Hematopoietic multipotent progenitor cell treated with erythropoietin and hydrocortisone succinate and interleukin-3 and kit ligand, for 17 days (in vitro differentiated cells): ENCODE measurements around the gene CYP2D6.
"Not testable (repeated sequence)": the region's sequence is repeated elsewhere in the genome, so short reads cannot be mapped to it uniquely, and the experiment has no call there.

Experiments
- DNase-seq: peaks from one replicate; pipeline ENCODE4 v3.0.0-alpha.2; 2015; ENCODE audit warnings: low spot score

The CYP2D6 gene

GRCh38 chr22:42130639-42131431 lies at the start of gene CYP2D6:
Gene CYP2D6, minus strand, starts transcription at chr22:42130810. Its CDS starts 19 bp downstream, at chr22:42130791.
- not testable (repeated sequence) for DNase-seq

GRCh38 chr22:42179616-42180015 lies 49.0 kb upstream of the CYP2D6 start:
- DNase-seq = peak; percentile 16

- DNase-seq = no peak
Observed at GRCh38 chr22:42178910-42179519, 48.4 kb upstream of the CYP2D6 start.

- DNase-seq = no peak
Observed at GRCh38 chr22:42177891-42178336, 47.3 kb upstream of the CYP2D6 start.

- no peak for DNase-seq
Observed at GRCh38 chr22:42176255-42176915, 45.8 kb upstream of the CYP2D6 start.

- no peak for DNase-seq
Observed at GRCh38 chr22:42174062-42174461, 43.5 kb upstream of the CYP2D6 start.

- no peak for DNase-seq
Observed at GRCh38 chr22:42173183-42173926, 42.7 kb upstream of the CYP2D6 start.

- no peak for DNase-seq
Observed at GRCh38 chr22:42172773-42173172, 42.2 kb upstream of the CYP2D6 start.

- no peak for DNase-seq
Observed at GRCh38 chr22:42171946-42172719, 41.5 kb upstream of the CYP2D6 start.

GRCh38 chr22:42171417-42171816 lies 40.8 kb upstream of the CYP2D6 start:
- no peak for DNase-seq

GRCh38 chr22:42170946-42171345 lies 40.3 kb upstream of the CYP2D6 start:
- no peak for DNase-seq

- DNase-seq = peak; percentile 75
Observed at GRCh38 chr22:42169055-42169469, 38.5 kb upstream of the CYP2D6 start.

GRCh38 chr22:42168476-42168875 lies 37.9 kb upstream of the CYP2D6 start:
- DNase-seq = no peak

GRCh38 chr22:42167066-42167465 lies 36.5 kb upstream of the CYP2D6 start:
- no peak for DNase-seq

GRCh38 chr22:42164901-42165300 lies 34.3 kb upstream of the CYP2D6 start:
- no peak for DNase-seq

- DNase-seq = no peak
Observed at GRCh38 chr22:42163515-42163914, 32.9 kb upstream of the CYP2D6 start.

- no peak for DNase-seq
Observed at GRCh38 chr22:42162728-42163489, 32.3 kb upstream of the CYP2D6 start.

GRCh38 chr22:42160830-42161696 lies 30.5 kb upstream of the CYP2D6 start:
- no peak for DNase-seq

- DNase-seq = no peak
Observed at GRCh38 chr22:42160251-42160650, 29.6 kb upstream of the CYP2D6 start.
